Parathyroid adenoma (tissue), 2 donors: ENCODE measurements around the gene GLB1L2.
"Not testable (repeated sequence)": the region's sequence is repeated elsewhere in the genome, so short reads cannot be mapped to it uniquely, and the experiment has no call there.

Source experiments
- H2AFZ ChIP-seq: fragments of 300-600 bp; sonication (generic); one replicate; pipeline ENCODE4 v1.7.0; 2017; ENCODE audit warnings: antibody characterized with exemption, mild to moderate bottlenecking
- H3K27ac ChIP-seq: fragments of 300-600 bp; sonication (generic); one replicate; pipeline ENCODE4 v1.7.0; 2017
- H3K27me3 ChIP-seq: fragments of 300-600 bp; sonication (generic); one replicate; pipeline ENCODE4 v1.7.0; 2017; ENCODE audit warnings: low read length; ENCODE audit not compliant: control insufficient read depth, insufficient read depth
- H3K36me3 ChIP-seq: fragments of 300-600 bp; sonication (generic); one replicate; pipeline ENCODE4 v1.7.0; 2017; ENCODE audit warnings: low read length; ENCODE audit not compliant: control insufficient read depth, insufficient read depth
- H3K4me1 ChIP-seq: fragments of 300-600 bp; sonication (generic); one replicate; pipeline ENCODE4 v1.7.0; 2017; ENCODE audit warnings: control low read depth
- H3K4me2 ChIP-seq: fragments of 300-600 bp; sonication (generic); one replicate; pipeline ENCODE4 v1.7.0; 2017; ENCODE audit warnings: low read length
- H3K4me3 ChIP-seq: fragments of 300-600 bp; sonication (generic); one replicate; pipeline ENCODE4 v1.7.0; 2017; ENCODE audit warnings: low read depth, low read length
- H3K79me2 ChIP-seq: fragments of 300-600 bp; sonication (generic); one replicate; pipeline ENCODE4 v1.7.0; 2017; ENCODE audit warnings: control low read depth
- H3K9ac ChIP-seq: fragments of 300-600 bp; sonication (generic); one replicate; pipeline ENCODE4 v1.7.0; 2017; ENCODE audit warnings: mild to moderate bottlenecking
- H3K9me3 ChIP-seq: fragments of 300-600 bp; sonication (generic); one replicate; pipeline ENCODE4 v1.7.0; 2017; ENCODE audit warnings: low read length; ENCODE audit not compliant: control insufficient read depth
- TF ChIP-seq, protein P1 (sequence below): fragments of 300-600 bp; sonication (generic); IDR thresholded peaks from one replicate; pipeline ENCODE4 v1.7.0; 2017; ENCODE audit warnings: antibody characterized with exemption, mild to moderate bottlenecking
- donor health status: primary hyperparathyroidism.

Gene GLB1L2, protein sequence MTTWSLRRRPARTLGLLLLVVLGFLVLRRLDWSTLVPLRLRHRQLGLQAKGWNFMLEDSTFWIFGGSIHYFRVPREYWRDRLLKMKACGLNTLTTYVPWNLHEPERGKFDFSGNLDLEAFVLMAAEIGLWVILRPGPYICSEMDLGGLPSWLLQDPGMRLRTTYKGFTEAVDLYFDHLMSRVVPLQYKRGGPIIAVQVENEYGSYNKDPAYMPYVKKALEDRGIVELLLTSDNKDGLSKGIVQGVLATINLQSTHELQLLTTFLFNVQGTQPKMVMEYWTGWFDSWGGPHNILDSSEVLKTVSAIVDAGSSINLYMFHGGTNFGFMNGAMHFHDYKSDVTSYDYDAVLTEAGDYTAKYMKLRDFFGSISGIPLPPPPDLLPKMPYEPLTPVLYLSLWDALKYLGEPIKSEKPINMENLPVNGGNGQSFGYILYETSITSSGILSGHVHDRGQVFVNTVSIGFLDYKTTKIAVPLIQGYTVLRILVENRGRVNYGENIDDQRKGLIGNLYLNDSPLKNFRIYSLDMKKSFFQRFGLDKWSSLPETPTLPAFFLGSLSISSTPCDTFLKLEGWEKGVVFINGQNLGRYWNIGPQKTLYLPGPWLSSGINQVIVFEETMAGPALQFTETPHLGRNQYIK

DNA sequence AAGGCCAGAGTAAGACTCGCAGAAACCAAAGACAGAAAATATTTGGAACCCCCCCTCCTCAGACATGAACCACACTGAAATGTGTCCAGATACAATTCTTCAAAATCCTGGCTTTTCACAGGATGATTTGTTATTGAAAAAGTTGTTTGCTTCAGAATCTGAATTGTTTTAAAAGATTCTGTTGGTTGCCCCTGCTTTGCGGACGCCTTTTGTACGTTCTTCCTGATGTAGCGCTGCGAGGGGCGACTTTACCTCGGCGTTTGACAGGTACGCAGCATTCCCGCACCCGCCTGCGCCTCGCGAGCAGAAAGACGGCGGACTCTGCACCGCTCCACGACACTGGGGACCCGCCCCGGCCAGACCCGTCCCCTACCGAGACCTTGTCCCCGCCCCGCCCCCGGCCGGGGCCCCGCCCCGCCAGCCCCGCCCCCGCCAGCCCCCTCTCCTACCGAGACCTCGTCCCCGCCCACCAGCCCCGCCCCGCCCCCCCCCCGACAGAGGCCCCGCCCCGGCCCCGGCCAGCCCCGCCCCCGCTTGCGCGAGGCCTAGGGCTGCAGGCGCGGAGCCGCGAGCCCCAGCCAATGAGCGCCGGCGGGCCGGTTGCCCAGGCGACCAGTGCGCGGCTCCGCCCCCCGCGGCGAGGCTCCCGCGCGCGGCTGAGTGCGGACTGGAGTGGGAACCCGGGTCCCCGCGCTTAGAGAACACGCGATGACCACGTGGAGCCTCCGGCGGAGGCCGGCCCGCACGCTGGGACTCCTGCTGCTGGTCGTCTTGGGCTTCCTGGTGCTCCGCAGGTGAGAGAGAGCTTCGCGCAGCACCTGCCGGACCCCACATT lies at the start of gene GLB1L2:
TSS of gene GLB1L2 (plus strand) at position 635 of the 835 bp plus-strand sequence. CDS start at position 709, 74 bp downstream.
- Histone ChIP-seq H3K36me3 (no peaks in the 10 kb centered on the region), H2AFZ (peak within 1 kb of the TSS; percentile 90), H3K4me3 (peak within 1 kb of the TSS; percentile 47), H3K9me3 (no peaks in the 10 kb centered on the region), H3K9ac (no peak within 1 kb of the TSS), H3K27me3 (no peaks in the 10 kb centered on the region), H3K79me2 (no peaks in the 10 kb centered on the region), H3K4me1 (no peaks in the 10 kb centered on the region), H3K4me2 (peak within 1 kb of the TSS; percentile 68), H3K27ac (no peak within 1 kb of the TSS)
- TF ChIP-seq, protein P1, sequence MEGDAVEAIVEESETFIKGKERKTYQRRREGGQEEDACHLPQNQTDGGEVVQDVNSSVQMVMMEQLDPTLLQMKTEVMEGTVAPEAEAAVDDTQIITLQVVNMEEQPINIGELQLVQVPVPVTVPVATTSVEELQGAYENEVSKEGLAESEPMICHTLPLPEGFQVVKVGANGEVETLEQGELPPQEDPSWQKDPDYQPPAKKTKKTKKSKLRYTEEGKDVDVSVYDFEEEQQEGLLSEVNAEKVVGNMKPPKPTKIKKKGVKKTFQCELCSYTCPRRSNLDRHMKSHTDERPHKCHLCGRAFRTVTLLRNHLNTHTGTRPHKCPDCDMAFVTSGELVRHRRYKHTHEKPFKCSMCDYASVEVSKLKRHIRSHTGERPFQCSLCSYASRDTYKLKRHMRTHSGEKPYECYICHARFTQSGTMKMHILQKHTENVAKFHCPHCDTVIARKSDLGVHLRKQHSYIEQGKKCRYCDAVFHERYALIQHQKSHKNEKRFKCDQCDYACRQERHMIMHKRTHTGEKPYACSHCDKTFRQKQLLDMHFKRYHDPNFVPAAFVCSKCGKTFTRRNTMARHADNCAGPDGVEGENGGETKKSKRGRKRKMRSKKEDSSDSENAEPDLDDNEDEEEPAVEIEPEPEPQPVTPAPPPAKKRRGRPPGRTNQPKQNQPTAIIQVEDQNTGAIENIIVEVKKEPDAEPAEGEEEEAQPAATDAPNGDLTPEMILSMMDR: no peak

DNA sequence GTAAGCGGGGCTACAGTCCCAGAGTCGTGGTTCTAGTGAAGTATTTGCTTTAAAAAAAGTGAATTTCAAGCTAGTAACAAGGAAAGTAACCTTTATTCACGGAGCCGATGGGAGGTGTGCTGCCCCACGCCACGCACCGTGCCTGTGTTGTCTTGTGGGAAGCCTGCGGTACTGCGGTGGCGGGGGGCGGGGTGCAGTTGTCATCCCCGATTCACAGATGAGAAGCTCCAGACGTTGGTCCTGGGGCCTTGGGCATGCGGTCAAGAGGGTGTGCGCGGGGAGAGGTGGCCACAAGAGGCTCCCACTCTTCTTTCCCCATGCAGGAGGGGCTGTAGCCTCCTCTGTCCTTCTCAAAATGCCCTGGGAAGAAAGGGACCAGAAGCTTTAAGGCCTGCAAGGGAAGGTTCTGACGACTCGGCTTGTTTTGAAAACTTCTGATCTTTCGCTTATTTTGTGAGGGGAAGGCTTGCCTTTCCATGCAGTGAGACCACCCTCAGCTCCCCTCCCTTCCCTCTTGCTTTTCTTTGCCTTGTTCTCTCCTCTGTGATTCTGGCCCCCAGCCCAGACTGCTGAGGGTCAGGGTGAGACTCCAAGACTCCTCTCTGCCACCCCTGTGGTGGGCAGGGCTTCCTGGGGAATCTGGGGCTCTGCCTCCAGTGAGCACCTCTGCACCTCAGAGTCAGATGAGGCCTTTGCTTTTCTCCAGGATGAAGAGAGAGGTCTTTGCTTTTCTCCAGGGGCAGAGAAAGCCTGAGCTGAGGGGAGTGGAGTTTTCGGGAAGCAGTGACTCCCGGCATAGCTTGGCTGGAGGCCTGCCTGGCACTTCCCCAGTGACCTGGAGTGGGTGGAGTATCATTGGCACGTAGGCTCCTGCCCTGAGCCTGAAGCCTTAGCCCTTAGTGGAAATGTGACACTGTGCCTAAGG lies 49.4 kb upstream of the GLB1L2 start:
- Histone ChIP-seq H3K4me3 (no peak overlapping the region), H3K36me3 (no peaks in the 10 kb centered on the region), H3K79me2 (no peaks in the 10 kb centered on the region), H3K9me3 (no peaks in the 10 kb centered on the region), H3K4me1 (no peaks in the 10 kb centered on the region), H2AFZ (no peak overlapping the region), H3K27me3 (no peaks in the 10 kb centered on the region), H3K4me2 (no peak overlapping the region), H3K9ac (no peak overlapping the region), H3K27ac (no peak overlapping the region)
- TF ChIP-seq, protein P1: no peak

DNA sequence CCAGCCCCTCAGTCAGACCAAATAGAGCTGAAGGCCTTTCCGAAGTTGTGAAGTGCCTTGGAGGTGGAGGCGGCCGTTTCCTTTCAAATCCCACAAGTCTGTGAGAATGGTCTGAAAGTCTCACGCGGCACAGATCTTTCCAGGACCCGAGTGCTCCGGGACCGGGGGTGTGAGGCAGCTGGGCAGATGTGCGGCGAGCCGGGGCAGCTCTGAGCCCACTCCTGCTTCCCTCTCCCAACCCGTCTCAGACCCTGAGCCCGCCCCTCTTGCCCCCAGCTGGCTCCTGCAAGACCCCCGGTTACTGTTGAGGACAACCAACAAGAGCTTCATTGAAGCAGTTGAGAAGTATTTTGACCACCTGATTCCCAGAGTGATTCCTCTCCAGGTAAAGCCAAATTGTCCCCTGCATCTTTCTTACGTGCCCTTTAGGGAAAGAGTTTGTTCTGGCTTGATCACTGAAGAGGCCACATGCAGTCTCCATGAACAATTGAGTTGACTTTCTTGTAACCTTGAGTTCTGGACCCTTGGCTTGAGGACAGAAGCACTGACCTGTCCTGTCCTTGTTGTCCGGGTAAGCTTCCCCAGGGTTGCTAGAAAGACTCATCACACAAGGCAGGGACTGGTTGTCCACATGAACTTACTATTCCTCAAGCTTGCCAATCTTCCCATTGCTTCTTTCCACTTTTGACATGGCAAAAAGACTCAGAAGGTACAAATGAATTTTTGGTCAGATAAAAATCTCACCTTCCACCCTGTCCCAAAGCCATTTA lies 48.1 kb upstream of the GLB1L2 start:
- no peaks in the 10 kb centered on the region for H3K9me3 ChIP-seq
- TF ChIP-seq, protein P1: no peak
- no peak overlapping the region for H3K9ac ChIP-seq
- no peak overlapping the region for H3K27ac ChIP-seq
- H3K27me3 ChIP-seq: no peaks in the 10 kb centered on the region
- H3K4me2 ChIP-seq: no peak overlapping the region
- H3K4me3 ChIP-seq: no peak overlapping the region
- no peaks in the 10 kb centered on the region for H3K79me2 ChIP-seq
- no peak overlapping the region for H2AFZ ChIP-seq
- H3K36me3 ChIP-seq: no peaks in the 10 kb centered on the region
- H3K4me1 ChIP-seq: no peaks in the 10 kb centered on the region

DNA sequence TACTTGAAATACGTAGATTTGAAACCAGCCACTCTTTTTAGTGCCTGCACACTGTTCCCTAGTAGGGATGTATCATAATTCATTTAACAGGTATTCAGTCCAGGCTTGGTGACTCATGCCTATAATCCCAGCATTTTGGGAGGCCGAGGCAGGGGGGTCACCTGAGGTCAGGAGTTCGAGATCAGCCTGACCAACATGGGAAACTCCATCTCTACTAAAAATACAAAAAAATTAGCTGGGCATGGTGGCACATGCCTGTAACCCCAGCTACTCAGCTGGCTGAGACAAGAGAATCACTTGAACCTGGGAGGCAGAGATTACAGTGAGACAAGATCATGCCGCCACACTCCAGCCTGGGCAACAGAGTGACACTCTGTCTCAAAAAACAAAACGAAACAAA lies 47.4 kb upstream of the GLB1L2 start:
- not testable (repeated sequence) for H2AFZ ChIP-seq, H3K9ac ChIP-seq, H3K27ac ChIP-seq, H3K9me3 ChIP-seq, H3K4me2 ChIP-seq, H3K4me1 ChIP-seq, H3K4me3 ChIP-seq, H3K27me3 ChIP-seq, H3K36me3 ChIP-seq, H3K79me2 ChIP-seq
